K562 (cell line): ENCODE data around the gene OR10J1. TPM values are rescaled to one million over a fixed set of nuclear protein-coding genes. Genes with fewer than 3 reads are reported as not detected.

Experiments used
- ELF1 ChIP-seq: fragments of 200-800 bp; sonication (Bioruptor generic); IDR thresholded peaks from 2 replicates; pipeline ENCODE4 v1.6.1; 2016; ENCODE audit warnings: missing genetic modification characterization, missing compliant biosample characterization
- HDAC3 ChIP-seq: fragments of 450-650 bp; IDR thresholded peaks from 2 replicates; pipeline ENCODE4 v1.6.1; 2018; ENCODE audit warnings: borderline replicate concordance, mild to moderate bottlenecking, moderate library complexity; ENCODE audit not compliant: partially characterized antibody
- ZNF766 ChIP-seq: fragments of 200-800 bp; sonication (Bioruptor generic); conservative IDR thresholded peaks from 2 replicates; pipeline ENCODE4 v1.6.1; 2016; ENCODE audit warnings: missing genetic modification characterization, missing compliant biosample characterization
- polyA plus RNA-seq, 8 experiments: library from polyadenylated mRNA; depleted of rRNA in 4 of 8; stranded (reverse) in 5 of 8; unstranded in 3 of 8; fragments of >200 nt; fragmentation: Nextera tagmentation in 2 of 8; fragmentation: Illumina TruSeq in 1 of 8; extraction: Ambion mirVana in 2 of 8; extraction: Trizol in 1 of 8; gene quantifications; 2 replicates each; pipeline versions ENCODE4 v1.2.1 to v1.2.3, GENCODE V29; 2011 to 2014; ENCODE audit warnings: inconsistent platforms in 1 of 8, missing spikeins in 1 of 8
- total RNA-seq, 7 experiments: library from RNA; depleted of rRNA in 6 of 7; stranded (reverse); fragments of >200 nt in 6 of 7; fragmentation: Illumina TruSeq in 2 of 7; extraction: Trizol in 2 of 7; gene quantifications; 2 replicates each; pipeline versions ENCODE4 v1.2.1 to v1.2.3, GENCODE V29; 2011 to 2021; ENCODE audit warnings: low replicate concordance in 1 of 7
- TF ChIP-seq, protein P1 (sequence below): fragments of 250-450 bp; sonication (Bioruptor Pico); IDR thresholded peaks from 2 replicates; pipeline ENCODE4 v1.5.0; 2022; ENCODE audit warnings: mild to moderate bottlenecking
- TF ChIP-seq, protein P2 (sequence below): fragments of 450-650 bp; formaldehyde crosslinking; IDR thresholded peaks from 2 replicates; pipeline ENCODE4 v1.4.0; 2020; ENCODE audit warnings: mild to moderate bottlenecking, moderate library complexity
- TF ChIP-seq, protein P3 (sequence below): fragments of 450-650 bp; formaldehyde crosslinking; IDR thresholded peaks from 2 replicates; pipeline ENCODE4 v1.4.0; 2022; ENCODE audit warnings: mild to moderate bottlenecking, moderate library complexity

OR10J1 gene
- total and polyA plus RNA-seq, 9 of the 15 experiments (the other 6 are each of a cell fraction or from before 2014, with no cell fraction given): not detected

DNA sequence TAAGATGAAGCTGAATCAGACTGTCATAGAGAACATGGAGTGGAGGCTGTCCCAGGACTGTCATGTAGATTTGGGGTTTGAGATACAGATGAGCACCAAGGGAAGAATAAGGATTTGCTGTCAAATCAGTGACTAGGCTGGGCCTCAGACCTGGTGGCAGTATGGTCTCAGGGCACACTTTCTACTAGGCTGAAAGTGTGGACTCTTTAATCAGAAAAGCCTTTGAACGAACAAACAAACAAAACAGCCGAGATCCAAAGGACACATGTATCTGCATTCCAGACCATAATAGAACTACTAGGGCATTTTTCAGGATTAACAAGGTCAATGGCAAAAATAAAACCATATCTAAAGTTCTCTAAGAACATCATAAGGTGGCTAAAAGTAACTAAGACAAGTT is 2.9 kb downstream of the OR10J1 start (continued):
- no peak for TF ChIP-seq HDAC3
- no peak for TF ChIP-seq ELF1 (tag)
- TF ChIP-seq, protein P1, sequence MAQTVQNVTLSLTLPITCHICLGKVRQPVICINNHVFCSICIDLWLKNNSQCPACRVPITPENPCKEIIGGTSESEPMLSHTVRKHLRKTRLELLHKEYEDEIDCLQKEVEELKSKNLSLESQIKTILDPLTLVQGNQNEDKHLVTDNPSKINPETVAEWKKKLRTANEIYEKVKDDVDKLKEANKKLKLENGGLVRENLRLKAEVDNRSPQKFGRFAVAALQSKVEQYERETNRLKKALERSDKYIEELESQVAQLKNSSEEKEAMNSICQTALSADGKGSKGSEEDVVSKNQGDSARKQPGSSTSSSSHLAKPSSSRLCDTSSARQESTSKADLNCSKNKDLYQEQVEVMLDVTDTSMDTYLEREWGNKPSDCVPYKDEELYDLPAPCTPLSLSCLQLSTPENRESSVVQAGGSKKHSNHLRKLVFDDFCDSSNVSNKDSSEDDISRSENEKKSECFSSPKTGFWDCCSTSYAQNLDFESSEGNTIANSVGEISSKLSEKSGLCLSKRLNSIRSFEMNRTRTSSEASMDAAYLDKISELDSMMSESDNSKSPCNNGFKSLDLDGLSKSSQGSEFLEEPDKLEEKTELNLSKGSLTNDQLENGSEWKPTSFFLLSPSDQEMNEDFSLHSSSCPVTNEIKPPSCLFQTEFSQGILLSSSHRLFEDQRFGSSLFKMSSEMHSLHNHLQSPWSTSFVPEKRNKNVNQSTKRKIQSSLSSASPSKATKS (CRISPR knock-in tag): no peak
- TF ChIP-seq, protein P2, sequence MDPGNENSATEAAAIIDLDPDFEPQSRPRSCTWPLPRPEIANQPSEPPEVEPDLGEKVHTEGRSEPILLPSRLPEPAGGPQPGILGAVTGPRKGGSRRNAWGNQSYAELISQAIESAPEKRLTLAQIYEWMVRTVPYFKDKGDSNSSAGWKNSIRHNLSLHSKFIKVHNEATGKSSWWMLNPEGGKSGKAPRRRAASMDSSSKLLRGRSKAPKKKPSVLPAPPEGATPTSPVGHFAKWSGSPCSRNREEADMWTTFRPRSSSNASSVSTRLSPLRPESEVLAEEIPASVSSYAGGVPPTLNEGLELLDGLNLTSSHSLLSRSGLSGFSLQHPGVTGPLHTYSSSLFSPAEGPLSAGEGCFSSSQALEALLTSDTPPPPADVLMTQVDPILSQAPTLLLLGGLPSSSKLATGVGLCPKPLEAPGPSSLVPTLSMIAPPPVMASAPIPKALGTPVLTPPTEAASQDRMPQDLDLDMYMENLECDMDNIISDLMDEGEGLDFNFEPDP (CRISPR knock-in tag): no peak
- no peak for TF ChIP-seq ZNF766 (CRISPR knock-in tag)
- TF ChIP-seq, protein P3, sequence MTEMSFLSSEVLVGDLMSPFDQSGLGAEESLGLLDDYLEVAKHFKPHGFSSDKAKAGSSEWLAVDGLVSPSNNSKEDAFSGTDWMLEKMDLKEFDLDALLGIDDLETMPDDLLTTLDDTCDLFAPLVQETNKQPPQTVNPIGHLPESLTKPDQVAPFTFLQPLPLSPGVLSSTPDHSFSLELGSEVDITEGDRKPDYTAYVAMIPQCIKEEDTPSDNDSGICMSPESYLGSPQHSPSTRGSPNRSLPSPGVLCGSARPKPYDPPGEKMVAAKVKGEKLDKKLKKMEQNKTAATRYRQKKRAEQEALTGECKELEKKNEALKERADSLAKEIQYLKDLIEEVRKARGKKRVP: no peak
